SJSA1 (cell line): ENCODE data around the gene NPAS3. TPM values are rescaled to one million over a fixed set of nuclear protein-coding genes. Genes with fewer than 3 reads are reported as not detected.

Experiments
- DNase-seq, 2 experiments: peaks; one replicate each; pipeline ENCODE4 v3.0.0-alpha.2; 2015 to 2020; ENCODE audit warnings: low spot score in 2 of 2, low read depth in 1 of 2
- H3K27ac ChIP-seq: fragments of 250-450 bp; sonication (Bioruptor Pico); 2 replicates; pipeline ENCODE4 v1.5.1; 2020; ENCODE audit warnings: mild to moderate bottlenecking, moderate library complexity
- H3K27me3 ChIP-seq: fragments of 250-450 bp; sonication (Bioruptor Pico); replicated peaks from 2 replicates; pipeline ENCODE4 v1.5.1; 2020; ENCODE audit warnings: mild to moderate bottlenecking, moderate library complexity
- H3K36me3 ChIP-seq: fragments of 250-450 bp; sonication (Bioruptor Pico); 2 replicates; pipeline ENCODE4 v1.5.1; 2020; ENCODE audit warnings: mild to moderate bottlenecking
- H3K4me1 ChIP-seq: fragments of 250-450 bp; sonication (Bioruptor Pico); replicated peaks from 2 replicates; pipeline ENCODE4 v1.6.1; 2021; ENCODE audit warnings: mild to moderate bottlenecking
- H3K4me3 ChIP-seq: fragments of 250-450 bp; sonication (Bioruptor Pico); 2 replicates; pipeline ENCODE4 v1.5.1; 2020; ENCODE audit warnings: mild to moderate bottlenecking
- H3K9me3 ChIP-seq: fragments of 250-450 bp; sonication (Bioruptor Pico); replicated peaks from 2 replicates; pipeline ENCODE4 v1.5.1; 2020; ENCODE audit warnings: mild to moderate bottlenecking
- total RNA-seq: library from RNA; depleted of rRNA; stranded (reverse); fragments of >200 nt; shearing (Covaris generic); gene quantifications from 2 replicates; pipeline ENCODE4 v1.2.3, GENCODE V29; 2014

NPAS3 gene
- total RNA-seq, 1 experiment from 2014 or later = 0.26 TPM

DNA sequence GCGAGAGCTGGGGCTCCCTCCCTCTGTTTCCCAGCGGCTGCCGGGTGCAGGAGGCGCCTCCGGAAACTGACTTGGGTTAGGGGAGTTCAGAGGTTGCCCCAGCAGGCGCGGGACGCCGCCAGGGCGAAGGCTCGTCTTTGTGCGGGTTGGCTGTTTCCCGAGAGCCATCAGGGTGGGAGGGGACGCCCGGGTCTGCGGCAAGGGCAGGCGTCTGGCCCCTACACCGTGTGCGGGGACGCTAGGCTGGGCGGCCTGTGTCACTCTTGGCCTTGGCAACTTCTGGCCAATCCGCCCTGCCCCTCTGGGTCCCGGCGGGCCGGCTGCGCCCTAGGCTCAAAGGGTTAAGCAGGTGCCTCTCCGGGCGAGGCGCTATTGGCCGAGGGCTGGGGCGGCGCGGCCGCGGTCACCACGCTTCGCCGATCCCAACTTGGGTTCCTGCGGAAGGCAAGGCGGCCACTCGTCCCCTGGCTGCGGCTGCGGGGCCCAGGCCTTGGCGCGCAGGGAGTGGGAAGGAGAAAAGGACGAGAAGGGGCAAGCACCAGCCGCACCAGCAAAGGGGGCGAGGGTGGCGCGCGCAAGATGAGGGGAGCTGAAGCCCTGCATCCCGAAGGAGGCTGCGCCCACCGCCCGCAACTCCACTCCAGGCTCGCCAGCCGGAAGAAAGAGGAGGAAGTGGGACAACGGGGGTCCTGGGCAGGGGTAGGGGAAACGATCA, 5.6 kb upstream of the NPAS3 start:
- Histone ChIP-seq H3K9me3 (no peaks in the 10 kb centered on the region), H3K4me1 (peaks cover 6% of the 10 kb centered on the region; the same call in 1 of the 2 replicates), H3K27me3 (peaks cover 54% of the 10 kb centered on the region), H3K36me3 (no peaks in the 10 kb centered on the region), H3K4me3 (no peak overlapping the region), H3K27ac (no peak overlapping the region)
- no peak for DNase-seq

DNA sequence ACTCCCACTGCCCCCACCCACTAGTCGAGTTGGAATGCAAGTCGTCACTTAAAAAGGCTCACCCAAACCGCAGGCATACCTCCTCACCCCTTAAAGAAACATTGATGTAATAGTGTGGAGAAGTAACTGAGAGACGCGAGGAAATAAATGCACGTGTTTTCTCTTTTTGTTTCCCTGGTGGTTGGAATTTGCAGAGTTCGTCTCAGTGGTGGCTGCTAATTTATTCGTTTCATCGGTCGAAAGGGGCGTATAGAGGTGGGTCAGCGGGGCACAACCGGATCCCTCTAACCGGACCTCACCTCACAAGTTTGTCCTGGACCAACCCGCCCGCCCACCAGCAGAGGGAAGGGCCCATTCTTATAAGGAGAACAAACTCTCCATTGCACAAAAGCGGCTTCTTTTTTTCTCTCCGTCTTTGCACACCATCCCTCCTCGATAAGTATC, 5.0 kb upstream of the NPAS3 start:
- no peak for DNase-seq
- H3K4me3 ChIP-seq = no peak overlapping the region
- no peaks in the 10 kb centered on the region for H3K9me3 ChIP-seq
- no peaks in the 10 kb centered on the region for H3K36me3 ChIP-seq
- peaks cover 6% of the 10 kb centered on the region; the same call in 1 of the 2 replicates for H3K4me1 ChIP-seq
- H3K27ac ChIP-seq = no peak overlapping the region
- H3K27me3 ChIP-seq = peaks cover 57% of the 10 kb centered on the region

DNA sequence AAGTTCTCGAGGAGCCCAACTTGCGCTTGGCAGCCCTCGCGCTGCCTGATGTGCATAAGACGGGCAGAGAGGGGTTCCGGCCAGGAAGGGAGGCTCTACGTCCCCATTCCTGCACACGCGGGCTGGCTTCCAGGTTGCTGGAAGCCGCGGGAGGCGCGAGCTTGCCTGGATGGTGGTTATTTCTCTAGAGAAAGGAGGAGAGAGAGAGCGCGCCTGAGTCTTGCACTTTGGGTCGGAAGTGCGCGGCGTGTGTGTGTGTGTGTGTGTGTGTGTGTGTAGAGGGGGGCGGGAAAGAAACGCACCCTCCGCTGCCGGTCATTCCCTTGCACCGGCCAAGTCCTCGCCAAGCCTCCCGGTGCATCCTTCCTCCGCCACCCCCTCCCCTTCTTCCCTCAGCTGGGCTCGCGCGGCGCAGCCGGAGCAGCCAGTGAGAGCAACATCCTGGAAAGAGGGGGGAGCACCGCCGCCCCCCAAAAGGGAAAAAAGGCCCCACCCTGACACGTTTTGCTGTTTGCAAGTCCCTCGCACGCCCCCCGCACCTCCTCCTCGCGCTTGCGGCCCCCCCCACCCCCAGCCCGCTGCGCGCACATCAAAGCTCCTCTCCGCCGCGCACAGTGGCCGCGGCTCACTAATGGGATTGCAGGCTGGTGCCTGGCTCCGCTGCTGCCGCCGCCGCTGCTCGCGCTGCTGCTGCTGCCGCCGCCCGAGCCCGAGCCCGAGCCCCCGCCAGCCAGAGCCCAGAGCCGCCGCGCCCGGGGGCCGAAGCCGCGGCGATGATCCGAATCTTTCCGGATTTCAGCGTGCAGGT, 4.4 kb upstream of the NPAS3 start:
- H3K27ac ChIP-seq = no peak overlapping the region
- no peaks in the 10 kb centered on the region for H3K9me3 ChIP-seq
- no peak for DNase-seq
- H3K36me3 ChIP-seq = no peaks in the 10 kb centered on the region
- H3K4me3 ChIP-seq = no peak overlapping the region
- H3K4me1 ChIP-seq = peaks cover 6% of the 10 kb centered on the region; the same call in 1 of the 2 replicates
- H3K27me3 ChIP-seq = peaks cover 57% of the 10 kb centered on the region

GRCh38 chr14:32934881-32935633, 3.6 kb upstream of the NPAS3 start:
- Histone ChIP-seq H3K9me3 (no peaks in the 10 kb centered on the region), H3K27ac (no peak overlapping the region), H3K4me3 (no peak overlapping the region), H3K36me3 (no peaks in the 10 kb centered on the region), H3K27me3 (peaks cover 61% of the 10 kb centered on the region), H3K4me1 (peaks cover 6% of the 10 kb centered on the region; the same call in 1 of the 2 replicates)
- DNase-seq = no peak

DNA sequence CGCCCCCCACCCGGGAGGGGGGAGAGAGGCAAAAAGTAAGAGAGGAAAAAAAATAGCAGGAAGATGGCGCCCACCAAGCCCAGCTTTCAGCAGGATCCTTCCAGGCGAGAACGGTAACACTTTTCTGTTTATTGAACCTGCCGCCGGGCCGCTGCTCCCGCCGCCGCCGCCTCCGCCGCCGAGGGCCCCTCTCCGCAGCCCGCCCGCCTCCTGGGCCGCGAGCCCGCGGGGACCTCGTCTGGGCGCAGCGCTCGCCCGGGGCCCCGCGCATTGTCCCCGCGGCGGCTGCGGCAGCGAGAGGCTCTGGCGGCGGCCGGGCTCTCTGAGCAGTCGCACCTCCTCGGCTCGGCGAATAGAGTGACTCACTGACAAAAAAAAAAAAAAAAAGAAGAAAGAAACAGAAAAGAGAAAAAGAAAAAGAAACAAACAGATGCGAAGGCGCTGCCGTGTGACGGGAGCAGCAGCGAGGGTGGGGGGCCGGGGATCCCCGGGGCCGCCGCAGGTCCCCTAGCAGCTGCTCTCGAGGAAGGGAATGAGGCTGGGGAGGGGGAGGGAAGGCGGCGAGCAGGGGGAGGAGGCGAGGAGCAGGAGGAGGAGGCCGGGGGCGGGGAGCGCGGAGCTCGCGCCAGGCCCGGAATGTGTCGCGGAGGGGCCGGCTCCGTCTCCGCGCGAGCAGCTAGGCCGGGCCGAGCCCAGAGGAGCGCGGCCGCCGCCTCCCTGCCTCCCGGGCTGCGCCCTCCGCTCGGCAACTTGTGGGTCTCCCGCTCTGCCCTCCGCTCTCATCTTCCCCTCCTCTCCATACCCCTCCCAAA, 781 bp downstream of the NPAS3 start:
- DNase-seq = peak; percentile 37 to 49
- no peaks in the 10 kb centered on the region for H3K4me1 ChIP-seq
- H3K27ac ChIP-seq = no peak overlapping the region

DNA sequence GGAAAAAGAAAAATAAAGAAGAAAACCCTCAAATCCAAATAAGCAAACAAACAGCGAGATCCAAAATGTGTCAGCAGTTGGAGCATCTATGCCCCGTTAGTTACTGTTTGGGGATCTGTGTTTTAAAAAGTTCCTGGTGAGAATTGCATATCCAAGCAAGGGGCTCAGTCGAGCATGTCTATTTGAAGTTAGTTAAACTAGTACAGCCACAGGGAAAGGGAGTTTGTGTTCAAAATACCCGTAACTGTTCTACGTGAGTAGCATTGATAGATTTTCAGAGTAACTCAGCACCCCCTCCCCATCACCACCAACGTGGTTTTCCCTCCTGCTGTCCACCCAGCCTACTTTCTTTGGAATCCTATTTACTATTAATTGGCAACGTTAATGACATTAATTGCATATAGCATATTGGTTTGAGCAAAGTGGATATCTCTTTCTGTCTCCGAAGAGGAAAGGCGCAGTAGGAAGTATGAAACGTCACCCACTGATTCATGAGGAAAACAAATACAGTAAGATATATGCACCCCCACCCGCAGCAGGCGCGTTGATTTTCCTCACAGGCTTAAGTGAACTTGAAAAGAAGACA, 1.5 kb downstream of the NPAS3 start:
- H3K27ac ChIP-seq = no peak overlapping the region
- no peaks in the 10 kb centered on the region for H3K36me3 ChIP-seq
- no peaks in the 10 kb centered on the region for H3K9me3 ChIP-seq
- H3K4me3 ChIP-seq = peak overlapping the region; percentile 36
- DNase-seq = no peak
- no peaks in the 10 kb centered on the region for H3K4me1 ChIP-seq
- peaks cover 52% of the 10 kb centered on the region for H3K27me3 ChIP-seq

More for the DNA sequence above, 781 bp downstream of the NPAS3 start:
- H3K4me3 ChIP-seq = peak overlapping the region; percentile 36
- H3K36me3 ChIP-seq = no peaks in the 10 kb centered on the region
- peaks cover 57% of the 10 kb centered on the region for H3K27me3 ChIP-seq
- no peaks in the 10 kb centered on the region for H3K9me3 ChIP-seq

GRCh38 chr14:32940711-32941667, 2.3 kb downstream of the NPAS3 start:
- Histone ChIP-seq H3K4me1 (no peaks in the 10 kb centered on the region), H3K36me3 (no peaks in the 10 kb centered on the region), H3K9me3 (no peaks in the 10 kb centered on the region), H3K27me3 (peaks cover 43% of the 10 kb centered on the region), H3K27ac (no peak overlapping the region), H3K4me3 (no peak overlapping the region)
- no peak for DNase-seq

DNA sequence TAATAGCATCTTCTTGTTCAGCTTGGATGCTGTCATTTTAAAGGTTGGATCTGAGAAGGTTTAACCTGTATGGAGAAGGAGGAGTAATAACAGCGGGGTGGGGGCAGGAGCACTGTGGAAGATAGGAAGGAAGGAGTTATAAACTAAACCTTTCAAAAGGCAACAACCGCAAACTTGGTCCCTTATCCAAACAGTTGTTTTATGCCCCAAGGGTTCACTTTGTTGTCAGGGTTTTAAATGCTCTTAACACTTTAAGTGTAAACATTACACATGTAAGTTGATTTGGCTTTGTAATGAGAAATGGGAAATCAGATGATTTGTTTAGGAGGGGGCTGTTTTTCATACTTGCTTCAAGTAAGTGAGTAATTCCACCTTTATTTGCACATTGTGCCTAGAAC, 3.0 kb downstream of the NPAS3 start:
- DNase-seq = no peak
- no peak overlapping the region for H3K4me3 ChIP-seq
- no peak overlapping the region for H3K27ac ChIP-seq
- peaks cover 38% of the 10 kb centered on the region for H3K27me3 ChIP-seq
- no peaks in the 10 kb centered on the region for H3K36me3 ChIP-seq
- H3K9me3 ChIP-seq = no peaks in the 10 kb centered on the region
- no peaks in the 10 kb centered on the region for H3K4me1 ChIP-seq

- Histone ChIP-seq H3K9me3 (no peaks in the 10 kb centered on the region), H3K36me3 (no peaks in the 10 kb centered on the region), H3K4me3 (no peak overlapping the region), H3K27ac (no peak overlapping the region), H3K27me3 (peaks cover 9% of the 10 kb centered on the region; the same call in 1 of the 2 replicates), H3K4me1 (no peaks in the 10 kb centered on the region)
- DNase-seq = no peak
These were observed 8.4 kb downstream of the NPAS3 start for GRCh38 chr14:32947081-32947480.

GRCh38 chr14:32947792-32948191, 9.1 kb downstream of the NPAS3 start:
- Histone ChIP-seq H3K36me3 (no peaks in the 10 kb centered on the region), H3K4me3 (no peak overlapping the region), H3K4me1 (no peaks in the 10 kb centered on the region), H3K27ac (no peak overlapping the region), H3K9me3 (no peaks in the 10 kb centered on the region), H3K27me3 (peaks cover 9% of the 10 kb centered on the region; the same call in 1 of the 2 replicates)
- DNase-seq = no peak

- Histone ChIP-seq H3K36me3 (no peaks in the 10 kb centered on the region), H3K4me3 (no peak overlapping the region), H3K27ac (no peak overlapping the region), H3K9me3 (no peaks in the 10 kb centered on the region), H3K27me3 (peaks cover 5% of the 10 kb centered on the region; the same call in 1 of the 2 replicates), H3K4me1 (no peaks in the 10 kb centered on the region)
- DNase-seq = no peak
These were observed 11.9 kb downstream of the NPAS3 start for GRCh38 chr14:32950584-32950983.

GRCh38 chr14:32967421-32967820, 28.7 kb downstream of the NPAS3 start:
- Histone ChIP-seq H3K9me3 (no peaks in the 10 kb centered on the region), H3K27ac (no peak overlapping the region), H3K27me3 (0 out of 2 replicates have a peak, but pooled peaks cover 3% of the 10 kb centered on the region), H3K36me3 (no peaks in the 10 kb centered on the region), H3K4me1 (no peaks in the 10 kb centered on the region), H3K4me3 (no peak overlapping the region)
- no peak for DNase-seq
